ENCODE results near the gene SH2D4B.

The SH2D4B gene

GRCh38 chr10:80537736-80538480, at the start of gene SH2D4B:
Gene SH2D4B (plus strand): TSS chr10:80537902. CDS start chr10:80538332, 430 bp downstream.
- no peak for DNase-seq

- no peak for DNase-seq
Measured at GRCh38 chr10:80488539-80489066, 49.1 kb upstream of the SH2D4B start.

- no peak for DNase-seq
Measured at GRCh38 chr10:80489371-80490112, 48.2 kb upstream of the SH2D4B start.

GRCh38 chr10:80491251-80492102, 46.2 kb upstream of the SH2D4B start:
- DNase-seq, result peak; percentile 36

- DNase-seq, result no peak
Measured at GRCh38 chr10:80492848-80493521, 44.7 kb upstream of the SH2D4B start.

- no peak for DNase-seq
Measured at GRCh38 chr10:80493522-80494051, 44.1 kb upstream of the SH2D4B start.

GRCh38 chr10:80496555-80497172, 41.0 kb upstream of the SH2D4B start:
- DNase-seq, result no peak

GRCh38 chr10:80497187-80498077, 40.3 kb upstream of the SH2D4B start:
- DNase-seq, result no peak

GRCh38 chr10:80498078-80498832, 39.4 kb upstream of the SH2D4B start:
- DNase-seq, result no peak

GRCh38 chr10:80498833-80499741, 38.6 kb upstream of the SH2D4B start:
- peak; percentile 93 for DNase-seq

GRCh38 chr10:80500572-80501380, 36.9 kb upstream of the SH2D4B start:
- no peak for DNase-seq

- no peak for DNase-seq
Measured at GRCh38 chr10:80501381-80501912, 36.3 kb upstream of the SH2D4B start.

GRCh38 chr10:80501913-80502521, 35.7 kb upstream of the SH2D4B start:
- peak; percentile 73 for DNase-seq

GRCh38 chr10:80502621-80503583, 34.8 kb upstream of the SH2D4B start:
- DNase-seq, result no peak

GRCh38 chr10:80503584-80504157, 34.0 kb upstream of the SH2D4B start:
- no peak for DNase-seq

Measured in kidney glomerular epithelial cell (primary cell).